Neural cell (in vitro differentiated cells): ENCODE measurements around the gene CRIM1.

Experiments used
- CTCF ChIP-seq: fragments of 450-650 bp; IDR thresholded peaks from 2 replicates; pipeline ENCODE4 v1.5.1; 2014; ENCODE audit warnings: antibody characterized with exemption, mild to moderate bottlenecking, moderate library complexity; ENCODE audit not compliant: poor library complexity, severe bottlenecking
- EP300 ChIP-seq: fragments of 450-650 bp; conservative IDR thresholded peaks from 2 replicates; pipeline ENCODE4 v1.6.1; 2014; ENCODE audit warnings: antibody characterized with exemption, mild to moderate bottlenecking, moderate library complexity; ENCODE audit not compliant: poor library complexity, severe bottlenecking
- EZH2 ChIP-seq: fragments of 200-600, 300-800 bp; shearing (Covaris generic), sonication (generic); IDR thresholded peaks from 2 replicates; pipeline ENCODE4 v1.6.1; 2014; ENCODE audit warnings: antibody characterized with exemption, low read length, borderline replicate concordance, mild to moderate bottlenecking; ENCODE audit not compliant: insufficient read depth, poor library complexity, severe bottlenecking
- POLR2AphosphoS5 ChIP-seq: IDR thresholded peaks from 2 replicates; pipeline ENCODE4 v1.6.1; 2012
- REST ChIP-seq: IDR thresholded peaks from 2 replicates; pipeline ENCODE4 v1.6.1; 2012; ENCODE audit warnings: borderline replicate concordance
- TAF1 ChIP-seq: IDR thresholded peaks from 2 replicates; pipeline ENCODE4 v1.6.1; 2012; ENCODE audit warnings: low read depth

GRCh38 chr2:36439084-36439483, 83.5 kb downstream of the CRIM1 start:
- TF ChIP-seq EZH2 (no peak), CTCF (no peak), EP300 (no peak), POLR2AphosphoS5 (no peak), REST (no peak), TAF1 (no peak)
